Upper lobe of left lung (tissue), 4 donors: ENCODE data around the gene LHFPL3.

ENCODE experiments used
- EP300 ChIP-seq, 4 donors: sonication (generic); formaldehyde crosslinking; IDR thresholded peaks; one replicate each; pipeline ENCODE4 v1.5.1; 2017; ENCODE audit warnings: antibody characterized with exemption in 4 of 4, control low read depth in 2 of 4
- TF ChIP-seq, protein P1 (sequence below), 6 experiments: fragments of 450-650 bp in 4 of 6; fragments of 200-600 bp in 2 of 6; sonication (generic) in 2 of 6; IDR thresholded peaks; one replicate each; pipeline ENCODE4 v1.5.1; 2016 to 2019; ENCODE audit warnings: antibody characterized with exemption in 6 of 6

DNA sequence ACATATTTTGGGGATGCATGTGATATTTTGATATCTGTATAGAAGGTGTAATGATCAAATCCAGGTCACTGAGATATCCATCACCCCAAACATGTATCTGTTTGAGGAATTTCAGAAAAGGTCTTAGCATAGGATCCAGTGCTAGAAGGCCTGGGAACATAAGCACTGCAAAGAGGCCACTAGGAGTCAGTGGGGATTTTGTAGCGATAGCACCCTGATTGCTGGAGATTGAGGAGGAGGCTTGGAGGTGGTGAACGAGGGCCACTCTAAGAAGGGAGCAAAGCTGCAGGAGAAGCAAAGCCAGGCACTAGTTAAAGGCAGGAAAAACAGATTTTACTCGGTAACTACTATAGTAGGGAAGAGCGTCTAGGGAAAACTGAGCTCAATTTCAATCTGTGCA, 324.0 kb downstream of the LHFPL3 start:
- TF ChIP-seq, protein P1, sequence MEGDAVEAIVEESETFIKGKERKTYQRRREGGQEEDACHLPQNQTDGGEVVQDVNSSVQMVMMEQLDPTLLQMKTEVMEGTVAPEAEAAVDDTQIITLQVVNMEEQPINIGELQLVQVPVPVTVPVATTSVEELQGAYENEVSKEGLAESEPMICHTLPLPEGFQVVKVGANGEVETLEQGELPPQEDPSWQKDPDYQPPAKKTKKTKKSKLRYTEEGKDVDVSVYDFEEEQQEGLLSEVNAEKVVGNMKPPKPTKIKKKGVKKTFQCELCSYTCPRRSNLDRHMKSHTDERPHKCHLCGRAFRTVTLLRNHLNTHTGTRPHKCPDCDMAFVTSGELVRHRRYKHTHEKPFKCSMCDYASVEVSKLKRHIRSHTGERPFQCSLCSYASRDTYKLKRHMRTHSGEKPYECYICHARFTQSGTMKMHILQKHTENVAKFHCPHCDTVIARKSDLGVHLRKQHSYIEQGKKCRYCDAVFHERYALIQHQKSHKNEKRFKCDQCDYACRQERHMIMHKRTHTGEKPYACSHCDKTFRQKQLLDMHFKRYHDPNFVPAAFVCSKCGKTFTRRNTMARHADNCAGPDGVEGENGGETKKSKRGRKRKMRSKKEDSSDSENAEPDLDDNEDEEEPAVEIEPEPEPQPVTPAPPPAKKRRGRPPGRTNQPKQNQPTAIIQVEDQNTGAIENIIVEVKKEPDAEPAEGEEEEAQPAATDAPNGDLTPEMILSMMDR (IDR thresholded peaks at IDR 0.05) = no peak
- no peak for TF ChIP-seq EP300 (IDR thresholded peaks at IDR 0.05)
